ENCODE measurements around the gene PLXNA3.

Gene PLXNA3

DNA sequence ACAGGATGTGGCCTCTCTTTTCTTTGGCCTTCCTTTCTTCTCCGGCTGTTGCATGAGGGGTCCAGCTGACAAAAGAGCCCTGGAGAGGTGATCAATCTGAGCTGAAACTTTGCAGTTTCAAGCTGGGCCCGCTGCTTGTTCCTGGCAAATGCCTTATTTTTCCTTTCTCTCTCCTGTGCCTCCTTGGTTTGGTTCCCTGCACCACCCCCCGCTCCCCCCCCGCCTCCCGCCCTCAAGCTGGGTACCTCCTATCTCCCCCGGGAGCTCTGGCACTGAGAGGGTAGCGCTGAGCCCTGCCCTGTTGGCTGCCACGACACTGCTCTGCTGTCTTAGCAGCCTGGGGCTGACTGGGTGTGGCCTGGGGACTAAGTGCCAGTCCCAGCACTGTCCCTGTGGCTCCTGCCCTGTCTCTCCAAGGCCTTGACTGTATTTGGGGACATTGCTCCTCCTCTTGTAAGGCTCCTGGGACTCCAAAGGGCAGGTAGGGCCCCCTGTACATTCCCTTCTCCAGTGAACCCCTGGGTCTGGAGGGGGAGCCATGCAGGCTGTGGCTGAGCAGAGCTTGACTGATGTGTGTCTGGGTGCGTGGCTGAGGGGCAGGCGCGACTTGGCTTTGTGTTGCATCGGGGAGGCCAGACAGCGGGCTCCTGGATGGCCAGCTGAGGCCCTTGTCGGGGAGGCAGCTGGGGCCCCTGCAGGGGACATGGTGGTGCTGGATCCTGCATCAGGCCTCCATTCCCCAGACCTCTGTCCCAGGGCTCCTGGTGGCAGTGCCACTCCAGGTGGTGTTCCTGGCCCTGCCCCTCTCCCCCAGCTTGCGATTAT lies 1.1 kb downstream of the PLXNA3 start:
- FAIRE-seq, result no peak
- DNase-seq (ENCODE audit: low spot score), result peak; percentile 27

DNA sequence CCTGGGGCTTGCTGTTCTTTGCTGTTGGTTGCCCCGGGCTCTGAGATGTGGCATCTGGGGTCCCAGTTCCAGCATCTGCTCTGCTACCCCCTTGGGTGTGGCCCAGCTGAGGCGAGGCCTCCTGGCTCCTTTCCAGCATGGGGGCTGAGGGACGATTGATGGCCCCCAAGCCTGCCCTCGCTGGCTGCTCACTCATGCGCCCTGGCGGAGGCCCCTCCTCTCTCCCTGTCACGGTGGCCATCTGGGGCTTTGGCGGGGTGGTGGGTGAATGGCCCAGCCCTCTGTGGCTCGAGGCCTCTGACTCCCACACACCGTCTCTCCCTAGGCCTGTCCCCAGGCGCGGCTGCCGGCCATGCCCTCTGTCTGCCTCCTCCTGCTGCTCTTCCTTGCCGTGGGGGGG lies 1.8 kb downstream of the PLXNA3 start:
- no peak for FAIRE-seq
- DNase-seq (ENCODE audit: low spot score), result no peak

DNA sequence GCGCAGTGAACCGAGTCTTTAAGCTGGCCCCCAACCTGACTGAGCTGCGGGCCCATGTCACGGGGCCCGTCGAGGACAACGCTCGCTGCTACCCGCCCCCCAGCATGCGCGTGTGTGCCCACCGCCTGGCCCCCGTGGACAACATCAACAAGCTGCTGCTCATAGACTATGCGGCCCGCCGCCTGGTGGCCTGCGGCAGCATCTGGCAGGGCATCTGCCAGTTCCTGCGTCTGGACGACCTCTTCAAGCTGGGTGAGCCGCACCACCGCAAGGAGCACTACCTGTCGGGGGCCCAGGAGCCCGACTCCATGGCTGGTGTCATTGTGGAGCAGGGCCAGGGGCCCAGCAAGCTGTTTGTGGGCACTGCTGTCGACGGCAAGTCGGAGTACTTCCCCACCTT lies 2.2 kb downstream of the PLXNA3 start:
- FAIRE-seq, result no peak
- no peak for DNase-seq (ENCODE audit: low spot score)

DNA sequence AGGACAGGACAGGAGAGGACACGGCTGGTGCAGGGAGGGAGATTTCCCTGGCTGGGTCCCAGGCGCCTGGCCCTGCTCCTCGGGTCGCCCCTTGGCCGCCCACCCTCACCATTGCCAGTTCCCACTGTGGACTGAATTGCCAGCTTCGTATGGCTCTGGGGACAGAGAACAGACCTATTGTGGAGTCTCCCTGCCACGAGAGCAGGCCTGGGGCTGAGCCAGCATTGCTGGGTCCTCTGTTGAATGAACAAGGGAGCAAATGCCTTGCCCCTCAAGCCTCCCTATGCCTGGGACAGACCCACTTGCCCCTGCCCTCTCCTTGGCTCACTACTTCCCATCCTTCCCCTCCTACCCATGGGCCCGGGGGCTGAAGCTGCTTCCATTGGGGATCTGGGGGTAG lies 4.3 kb downstream of the PLXNA3 start:
- no peak for DNase-seq (ENCODE audit: low spot score)
- no peak for FAIRE-seq

DNA sequence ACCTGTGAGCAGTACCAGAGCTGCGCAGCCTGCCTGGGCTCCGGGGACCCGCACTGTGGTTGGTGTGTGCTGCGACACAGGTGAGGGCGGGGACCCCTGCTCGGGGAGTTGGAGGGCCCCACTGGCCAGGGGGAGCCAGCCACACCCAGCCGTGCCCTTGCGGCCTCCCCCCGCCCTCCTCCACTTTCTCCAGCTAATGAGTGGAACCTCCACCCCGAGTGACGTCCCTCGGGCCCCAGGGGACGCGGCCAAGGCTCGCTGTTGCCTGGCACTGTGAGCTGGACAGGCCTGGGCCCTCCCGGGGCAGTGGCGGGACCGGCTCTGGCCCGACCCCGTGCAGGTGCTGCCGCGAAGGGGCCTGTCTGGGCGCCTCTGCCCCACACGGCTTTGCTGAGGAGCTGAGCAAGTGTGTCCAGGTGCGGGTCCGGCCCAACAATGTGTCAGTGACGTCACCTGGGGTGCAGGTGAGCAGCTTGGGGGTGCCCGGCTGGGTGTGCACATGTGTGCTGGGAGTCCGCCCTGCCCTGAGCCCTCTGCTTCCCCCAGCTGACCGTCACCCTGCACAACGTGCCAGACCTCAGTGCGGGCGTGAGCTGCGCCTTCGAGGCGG lies 5.6 kb downstream of the PLXNA3 start:
- DNase-seq (ENCODE audit: low spot score) (no peak), FAIRE-seq (no peak)

DNA sequence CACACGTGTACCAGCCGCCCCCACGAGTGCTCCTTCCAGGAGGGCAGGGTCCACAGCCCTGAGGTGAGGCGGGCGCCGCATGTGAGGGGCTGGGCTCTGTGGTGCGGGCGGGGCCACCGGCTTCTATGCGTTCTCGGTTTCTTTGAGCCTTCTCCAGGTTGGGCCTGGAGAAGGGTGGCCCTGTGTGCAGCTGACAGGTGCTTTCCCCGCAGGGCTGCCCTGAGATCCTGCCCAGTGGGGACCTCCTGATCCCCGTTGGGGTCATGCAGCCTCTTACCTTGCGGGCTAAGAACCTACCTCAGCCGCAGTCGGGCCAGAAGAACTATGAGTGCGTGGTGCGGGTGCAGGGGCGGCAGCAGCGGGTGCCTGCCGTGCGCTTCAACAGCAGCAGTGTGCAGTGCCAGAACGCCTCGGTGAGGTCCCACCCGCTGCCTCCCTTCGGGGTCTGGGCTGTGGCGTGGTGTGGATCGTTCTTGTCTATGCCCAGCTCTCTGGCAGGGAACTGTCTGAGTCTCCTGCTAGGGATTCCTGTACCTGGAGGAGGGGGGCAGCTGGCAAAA lies 6.8 kb downstream of the PLXNA3 start:
- DNase-seq (ENCODE audit: low spot score), result no peak
- no peak for FAIRE-seq

DNA sequence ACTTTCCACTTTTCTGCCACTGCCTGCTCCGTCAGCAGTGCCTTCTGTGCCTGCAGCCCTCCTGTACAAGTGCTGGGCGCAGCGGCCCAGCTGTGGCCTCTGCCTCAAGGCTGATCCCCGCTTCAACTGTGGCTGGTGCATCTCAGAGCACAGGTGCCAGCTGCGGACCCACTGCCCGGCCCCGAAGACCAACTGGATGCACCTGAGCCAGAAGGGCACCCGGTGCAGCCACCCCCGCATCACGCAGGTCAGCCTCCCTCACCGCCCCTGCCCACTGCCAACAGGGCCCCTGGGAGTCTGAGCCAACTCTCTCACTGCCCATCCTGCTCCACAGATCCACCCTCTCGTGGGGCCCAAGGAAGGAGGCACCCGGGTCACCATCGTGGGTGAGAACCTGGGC lies 7.5 kb downstream of the PLXNA3 start:
- FAIRE-seq (no peak), DNase-seq (ENCODE audit: low spot score) (no peak)

DNA sequence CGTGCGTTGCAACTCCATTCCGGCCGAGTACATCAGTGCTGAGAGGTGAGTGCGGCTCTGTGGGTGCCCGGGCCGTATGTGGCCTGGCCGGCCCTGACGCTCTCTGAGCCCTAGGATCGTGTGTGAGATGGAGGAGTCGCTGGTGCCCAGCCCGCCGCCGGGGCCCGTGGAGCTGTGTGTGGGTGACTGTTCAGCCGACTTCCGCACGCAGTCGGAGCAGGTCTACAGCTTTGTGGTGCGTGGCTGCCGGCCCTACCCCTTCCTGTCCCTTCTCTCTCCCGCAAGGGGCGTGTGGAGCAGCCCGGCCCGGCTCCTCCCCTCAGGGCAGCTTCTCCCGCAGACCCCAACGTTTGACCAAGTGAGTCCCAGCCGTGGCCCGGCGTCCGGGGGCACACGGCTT lies 8.0 kb downstream of the PLXNA3 start:
- DNase-seq (ENCODE audit: low spot score), result no peak
- FAIRE-seq, result no peak

DNA sequence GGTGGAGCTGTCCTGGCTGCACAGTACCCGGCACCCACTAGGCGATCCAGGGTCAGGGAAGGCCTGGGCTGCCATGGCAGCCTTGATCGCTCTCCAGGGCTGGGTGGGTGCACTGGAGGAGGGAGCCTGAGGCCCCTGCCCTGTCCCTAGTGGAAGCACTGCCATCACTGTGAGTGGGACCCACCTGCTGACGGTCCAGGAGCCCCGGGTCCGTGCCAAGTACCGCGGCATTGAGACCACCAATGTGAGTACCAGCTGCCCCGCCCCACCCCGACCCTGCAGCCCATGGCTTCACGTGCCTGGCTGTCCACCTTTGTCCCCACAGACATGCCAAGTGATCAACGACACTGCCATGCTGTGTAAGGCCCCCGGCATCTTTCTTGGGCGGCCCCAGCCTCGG lies 8.8 kb downstream of the PLXNA3 start:
- DNase-seq (ENCODE audit: low spot score) (no peak), FAIRE-seq (no peak)

DNA sequence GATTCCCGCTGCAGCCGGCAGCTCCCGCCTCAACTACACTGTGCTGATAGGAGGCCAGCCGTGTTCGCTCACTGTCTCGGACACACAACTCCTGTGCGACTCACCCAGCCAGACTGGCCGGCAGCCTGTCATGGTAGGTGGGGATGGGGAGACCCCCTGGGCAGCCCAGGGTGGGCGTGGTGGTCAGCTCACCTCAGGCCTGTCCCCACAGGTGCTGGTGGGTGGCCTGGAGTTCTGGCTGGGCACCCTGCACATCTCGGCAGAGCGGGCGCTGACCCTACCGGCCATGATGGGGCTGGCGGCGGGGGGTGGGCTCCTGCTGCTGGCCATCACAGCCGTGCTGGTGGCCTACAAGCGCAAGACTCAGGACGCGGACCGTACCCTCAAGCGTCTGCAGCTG lies 9.5 kb downstream of the PLXNA3 start:
- FAIRE-seq, result no peak
- no peak for DNase-seq (ENCODE audit: low spot score)

DNA sequence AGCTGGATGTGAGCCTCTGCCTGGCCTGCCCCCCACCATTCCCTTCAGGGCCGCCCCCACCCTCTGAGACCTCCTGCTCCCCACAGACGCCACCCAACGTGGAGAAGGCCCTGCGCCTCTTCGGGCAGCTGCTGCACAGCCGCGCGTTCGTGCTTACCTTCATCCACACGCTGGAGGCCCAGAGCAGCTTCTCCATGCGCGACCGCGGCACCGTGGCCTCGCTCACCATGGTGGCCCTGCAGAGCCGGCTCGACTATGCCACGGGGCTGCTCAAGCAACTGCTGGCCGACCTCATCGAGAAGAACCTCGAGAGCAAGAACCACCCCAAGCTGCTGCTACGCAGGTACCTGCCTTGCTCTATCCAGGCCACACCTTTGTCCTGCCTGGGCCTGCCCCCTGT lies 10.1 kb downstream of the PLXNA3 start:
- DNase-seq (ENCODE audit: low spot score), result no peak

DNA sequence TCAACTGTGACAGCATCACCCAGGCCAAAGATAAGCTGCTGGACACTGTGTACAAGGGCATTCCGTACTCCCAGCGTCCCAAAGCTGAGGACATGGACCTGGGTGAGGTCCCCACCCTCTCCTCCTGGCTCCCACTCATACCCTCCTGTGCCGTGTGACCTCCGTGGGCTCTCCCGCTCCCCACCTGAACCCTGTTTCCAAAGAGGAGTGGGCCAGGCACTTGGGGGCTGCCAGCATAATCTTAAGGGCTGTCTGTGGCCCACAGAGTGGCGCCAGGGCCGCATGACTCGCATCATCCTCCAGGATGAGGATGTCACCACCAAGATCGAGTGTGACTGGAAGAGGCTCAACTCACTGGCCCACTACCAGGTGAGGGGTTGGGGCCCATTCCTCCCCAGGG lies 11.0 kb downstream of the PLXNA3 start:
- FAIRE-seq, result no peak
- DNase-seq (ENCODE audit: low spot score), result no peak

More for the DNA sequence above, 10.1 kb downstream of the PLXNA3 start:
- FAIRE-seq, result no peak

DNA sequence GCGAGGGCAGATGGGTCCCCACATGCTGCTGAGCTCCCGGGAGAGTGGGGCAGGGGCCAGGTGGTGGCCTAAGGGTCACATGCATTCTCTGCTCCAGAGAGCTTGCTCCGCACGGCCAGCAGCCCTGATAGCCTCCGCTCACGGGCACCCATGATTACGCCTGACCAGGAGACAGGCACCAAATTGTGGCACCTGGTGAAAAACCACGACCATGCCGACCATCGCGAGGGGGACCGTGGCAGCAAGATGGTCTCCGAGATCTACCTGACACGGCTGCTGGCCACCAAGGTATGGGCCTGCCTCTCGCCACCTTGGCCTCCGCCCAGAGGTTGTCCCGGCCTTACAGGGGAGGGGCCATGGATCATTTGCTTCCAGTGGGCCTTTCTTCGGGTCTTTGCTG lies 11.8 kb downstream of the PLXNA3 start:
- DNase-seq (ENCODE audit: low spot score) (no peak), FAIRE-seq (no peak)

DNA sequence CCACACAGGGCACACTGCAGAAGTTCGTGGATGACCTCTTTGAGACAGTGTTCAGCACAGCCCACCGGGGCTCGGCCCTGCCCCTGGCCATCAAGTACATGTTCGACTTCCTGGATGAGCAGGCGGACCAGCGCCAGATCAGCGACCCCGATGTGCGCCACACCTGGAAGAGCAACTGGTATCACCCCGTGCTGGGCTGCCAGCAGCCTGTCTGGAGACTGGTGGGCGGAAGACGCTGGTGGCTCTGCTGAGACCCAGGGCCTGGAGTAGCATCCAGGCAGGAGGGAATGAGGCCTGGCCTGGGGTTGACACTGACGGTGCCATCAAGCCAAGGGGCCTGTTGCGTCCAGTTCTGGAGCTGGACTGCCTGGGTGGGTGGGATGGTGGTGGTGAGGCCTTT lies 12.4 kb downstream of the PLXNA3 start:
- DNase-seq (ENCODE audit: low spot score) (no peak), FAIRE-seq (no peak)

DNA sequence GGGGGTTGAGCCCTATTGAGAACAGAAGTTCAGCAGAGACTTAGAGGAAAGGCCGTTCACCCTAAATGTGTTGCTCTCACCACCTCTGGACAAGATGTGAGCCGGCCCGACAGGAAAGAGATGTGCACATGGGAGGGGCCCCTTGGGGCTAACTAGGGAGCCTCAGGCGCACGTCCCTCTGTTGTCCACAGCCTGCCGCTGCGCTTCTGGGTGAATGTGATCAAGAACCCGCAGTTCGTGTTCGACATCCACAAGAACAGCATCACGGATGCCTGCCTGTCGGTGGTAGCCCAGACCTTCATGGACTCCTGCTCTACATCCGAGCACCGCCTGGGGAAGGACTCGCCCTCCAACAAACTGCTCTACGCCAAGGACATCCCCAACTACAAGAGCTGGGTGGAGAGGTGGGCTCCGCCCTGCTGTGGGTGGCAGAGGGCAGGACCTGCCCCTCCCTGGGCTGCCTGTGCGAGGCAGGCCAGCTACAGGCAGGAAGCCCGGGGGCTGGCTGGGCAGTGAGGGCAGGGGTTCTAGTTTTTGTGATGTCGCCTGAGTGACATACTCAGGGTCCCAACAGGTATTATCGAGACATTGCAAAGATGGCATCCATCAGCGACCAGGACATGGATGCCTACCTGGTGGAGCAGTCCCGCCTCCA lies 13.0 kb downstream of the PLXNA3 start:
- no peak for DNase-seq (ENCODE audit: low spot score)
- FAIRE-seq, result no peak

DNA sequence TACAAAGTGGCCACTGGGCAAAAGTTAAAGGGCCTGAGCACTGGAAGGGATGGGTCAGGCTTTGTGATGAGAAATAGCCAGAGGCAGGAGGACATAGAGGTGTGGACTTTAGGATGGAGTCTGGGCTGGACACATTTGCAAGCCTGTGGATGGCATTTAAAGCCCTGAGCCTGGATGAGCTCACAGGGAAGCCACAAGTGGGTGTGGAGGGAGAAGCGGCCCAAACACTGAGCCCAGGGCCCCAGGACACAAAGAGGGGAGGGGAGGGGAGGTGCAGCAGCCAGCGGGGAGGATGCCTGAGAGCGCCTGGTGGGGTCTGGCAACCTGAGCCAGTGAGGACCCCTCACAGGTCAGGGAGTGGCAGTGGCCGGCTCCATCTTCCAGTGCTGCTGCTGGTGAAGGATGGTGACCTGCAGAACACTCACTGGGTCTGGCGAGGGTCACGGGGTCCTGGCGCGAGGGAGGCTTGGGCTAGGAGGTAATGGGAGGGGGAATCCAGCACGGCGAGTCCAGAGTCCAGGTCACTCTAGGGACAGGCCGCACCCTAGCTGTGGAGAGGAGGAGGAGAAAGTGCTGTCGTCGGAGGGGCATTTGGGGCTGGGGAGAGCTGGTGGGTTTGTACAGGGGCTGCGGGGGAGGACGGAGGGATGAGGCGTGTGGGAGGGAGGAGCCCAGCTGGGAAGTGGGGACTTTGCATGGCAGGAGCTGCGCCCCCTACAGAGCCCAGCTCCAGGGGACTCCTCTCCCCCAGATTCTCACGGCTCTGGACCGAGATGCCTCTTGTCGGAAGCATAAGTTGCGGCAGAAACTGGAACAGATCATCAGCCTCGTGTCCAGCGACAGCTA lies 14.0 kb downstream of the PLXNA3 start:
- FAIRE-seq (no peak), DNase-seq (ENCODE audit: low spot score) (no peak)

DNA sequence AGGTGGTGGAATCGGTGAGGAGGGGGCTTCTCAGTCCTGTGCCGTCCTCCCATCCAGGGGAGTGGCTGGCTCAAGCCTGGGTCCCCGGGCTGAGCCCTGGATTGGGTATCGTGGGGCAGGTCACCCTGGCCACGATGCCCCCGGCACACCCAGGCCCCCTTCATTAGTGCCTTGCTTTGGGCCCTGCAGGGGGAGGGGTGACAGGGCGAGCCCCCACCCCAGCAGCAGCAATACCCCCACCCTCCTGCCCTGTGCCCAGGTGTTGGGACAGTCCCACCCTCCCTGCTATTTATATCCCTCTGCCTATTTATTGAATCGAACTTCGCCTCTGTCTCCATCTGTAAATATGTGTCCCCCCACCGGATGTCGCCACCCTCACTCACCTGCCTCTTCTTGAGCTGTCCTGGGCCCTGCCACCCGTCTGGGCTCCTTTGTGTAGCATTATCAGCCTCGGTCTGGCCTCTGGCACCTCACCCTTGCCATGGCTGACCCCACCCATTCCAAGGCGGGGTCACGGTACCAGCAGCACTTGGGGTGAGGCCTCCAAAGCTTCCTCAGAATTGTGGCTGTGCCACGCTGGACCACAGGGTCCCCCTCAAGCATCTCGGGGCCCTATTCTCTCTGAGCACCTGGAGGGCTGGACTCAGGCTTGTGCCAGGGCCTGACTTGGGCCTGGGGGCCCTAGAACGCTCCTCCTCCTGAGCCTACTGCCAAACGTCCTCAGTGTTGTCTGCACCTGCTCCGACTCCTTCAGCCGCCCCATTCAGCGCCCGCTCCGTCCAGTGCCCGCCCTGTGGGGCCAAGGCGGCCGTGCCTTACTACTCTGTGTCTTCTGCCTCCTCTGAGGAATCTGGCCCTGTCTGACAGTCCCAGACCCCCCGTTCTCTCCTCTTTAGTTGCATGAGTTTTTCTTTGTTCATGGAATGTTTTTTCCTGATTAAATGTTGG lies 14.9 kb downstream of the PLXNA3 start:
- no peak for FAIRE-seq
- DNase-seq (ENCODE audit: low spot score), result no peak

DNA sequence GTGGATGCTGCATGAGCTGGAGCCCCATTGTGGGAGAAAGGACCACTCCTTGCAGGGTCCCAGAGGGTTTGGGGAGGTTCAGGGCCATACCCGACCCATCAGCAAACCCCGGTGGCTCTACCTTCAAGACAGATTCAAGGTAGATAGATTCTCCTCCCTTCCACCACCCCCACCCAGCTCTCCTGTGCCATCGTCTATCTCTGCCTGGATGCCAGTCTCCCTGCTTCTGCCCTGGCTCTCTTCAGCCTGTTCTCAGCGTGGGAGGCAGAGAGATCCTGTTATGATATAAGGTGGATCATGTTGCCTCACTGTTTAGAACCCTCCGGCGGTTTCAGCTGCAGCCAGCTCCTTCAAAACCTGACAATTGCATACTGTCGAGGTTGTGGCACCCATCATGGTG lies 15.6 kb downstream of the PLXNA3 start:
- FAIRE-seq, result no peak

DNA sequence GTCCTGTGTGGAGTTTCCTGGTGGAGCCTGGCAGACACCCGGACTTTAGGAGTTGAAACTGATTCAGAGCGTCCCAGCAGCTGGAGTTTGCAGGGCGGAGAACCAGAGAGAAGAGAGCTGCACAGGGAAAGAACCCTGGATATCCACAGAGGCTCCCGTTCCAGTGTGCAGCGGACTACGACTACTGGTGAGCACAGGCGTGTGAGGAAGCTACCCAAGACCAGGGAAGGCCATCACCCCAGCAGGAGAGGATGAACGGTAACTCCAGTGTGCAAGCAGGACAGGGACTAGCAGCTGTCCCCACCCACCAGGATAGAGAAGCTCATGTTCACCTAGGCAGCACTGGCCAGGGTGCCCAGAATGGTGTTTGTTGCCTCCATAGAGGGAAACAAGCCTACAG lies 18.7 kb downstream of the PLXNA3 start:
- FAIRE-seq (no peak), DNase-seq (ENCODE audit: low spot score) (peak; percentile 7)

More for the DNA sequence above, 15.6 kb downstream of the PLXNA3 start:
- no peak for DNase-seq (ENCODE audit: low spot score)

DNA sequence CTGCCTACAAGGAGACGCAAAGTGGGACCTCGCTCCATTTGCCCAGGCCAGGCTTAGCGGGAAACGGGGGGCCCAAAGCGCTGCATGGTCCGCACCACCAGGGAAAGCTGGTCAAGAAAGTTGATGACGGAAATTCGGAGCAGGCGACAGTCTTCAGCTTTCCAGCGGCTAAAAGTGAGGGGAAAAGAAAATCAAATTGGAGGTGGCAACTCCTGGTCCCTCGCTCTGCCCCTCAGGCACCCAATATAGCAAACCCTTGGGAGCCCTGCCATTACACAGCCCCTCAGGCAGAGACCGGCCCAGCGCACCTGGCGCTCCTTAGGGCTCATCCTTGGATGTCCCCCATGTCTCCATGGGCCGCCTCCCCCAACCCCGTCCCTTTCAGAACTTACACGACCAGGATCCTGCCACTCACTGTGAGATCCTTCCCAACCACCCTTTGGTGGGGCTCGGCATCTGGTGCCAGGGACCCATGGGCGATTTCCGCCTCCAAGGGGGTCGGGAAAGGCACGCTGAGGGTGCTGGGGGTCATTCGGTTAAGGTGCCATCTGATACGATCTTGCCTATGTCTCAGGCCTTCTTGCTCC lies 19.9 kb downstream of the PLXNA3 start:
- FAIRE-seq, result no peak

More for the DNA sequence above, 19.9 kb downstream of the PLXNA3 start:
- no peak for DNase-seq (ENCODE audit: low spot score)
